Left cardiac atrium (tissue), 4 donors: ENCODE results near the gene SLC22A16. TPM values are rescaled to one million over a fixed set of nuclear protein-coding genes. Genes with fewer than 3 reads are reported as not detected.

Experiments used
- ATAC-seq, 2 donors: fragments of 200-7000 bp; cut with Tn5 transposase; one replicate each; pipeline ENCODE4 v1.9.1; 2020; ENCODE audit warnings: mild to moderate bottlenecking in 2 of 2, moderate library complexity in 2 of 2
- DNase-seq: peaks from one replicate; pipeline ENCODE4 v3.0.0-alpha.2; 2020
- intact Hi-C, 2 donors: fragments of 100-400 bp; cut with DNase I; formaldehyde crosslinking; loops; one replicate each; pipeline versions ENCODE4 v1.14.1 to v1.15.1; 2022 to 2023
- total RNA-seq, 2 donors: library from RNA; stranded (reverse); fragmentation: NEBNext Ultra II Directional; extraction: Animal tissue kit (Norgen Biotek cat#: 25700); gene quantifications; one replicate each; pipeline ENCODE4 v1.2.1, GENCODE V29; 2021
- donor health status: DM: no; HTN: yes; CAD: no.
- donor health status: DM: no; HTN: yes; CAD: no; lungs with severe emphysema.
- donor health status: DM: yes; HTN: yes; CAD: no.
- donor health status: Dilated cardiomyopathy.

Gene SLC22A16
- total RNA-seq, 2 donors from 2014 or later: 0.26 TPM; not detected in 1

DNA sequence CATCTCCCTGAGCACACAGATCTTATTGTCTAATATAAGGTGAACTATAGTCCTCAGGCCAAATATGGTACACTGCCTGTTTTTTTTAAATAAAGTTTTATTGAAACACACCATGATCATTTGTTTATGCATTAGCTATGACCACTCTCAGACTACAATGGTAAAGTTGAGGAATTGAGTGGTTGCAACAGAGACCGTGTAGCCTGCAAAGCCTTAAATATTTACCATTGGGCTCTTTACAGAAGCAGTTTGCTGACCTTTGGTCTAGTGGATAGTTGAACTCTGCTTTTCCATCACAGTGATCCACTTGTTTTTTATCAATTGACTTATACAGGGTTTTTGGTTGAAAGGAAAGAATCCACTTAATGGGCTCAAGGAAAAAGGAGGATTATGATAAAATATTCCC, 91.0 kb downstream of the SLC22A16 start:
- intact Hi-C loops: no loop called here
- ATAC-seq: no peak
- DNase-seq: no peak

DNA sequence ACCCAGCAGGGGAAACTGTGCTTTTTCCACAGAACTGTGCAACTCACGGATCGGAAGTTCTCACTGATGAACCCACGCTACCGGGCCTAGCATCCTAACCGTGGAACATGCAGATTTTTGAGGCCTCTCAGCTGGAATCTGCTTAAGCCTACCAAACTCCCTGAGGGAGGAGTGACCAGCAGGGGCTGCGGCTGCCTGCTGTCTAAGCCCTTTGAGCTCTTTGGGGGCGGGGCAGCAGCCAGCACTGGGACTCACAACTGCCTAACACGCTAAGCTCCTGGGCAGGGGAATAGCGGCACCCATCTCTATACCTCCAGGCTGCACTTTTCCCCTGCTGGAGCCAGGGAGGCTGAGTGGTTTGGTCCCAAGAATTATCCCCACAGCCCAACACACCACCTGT, 97.9 kb downstream of the SLC22A16 start:
- intact Hi-C loops: no loop called here
- ATAC-seq (no peak), DNase-seq (no peak)

Other genes with a start within 250 kb of the SLC22A16 start
- gene METTL24, start 118.3 kb downstream of the SLC22A16 start, total RNA-seq: 1 to 10 TPM; 1.7 to 2.1 TPM
- 10 to 100 TPM in 1 of 2 donors, 1 to 10 TPM in 1; 7.9 to 12.9 TPM for gene DDO, start 61.0 kb downstream of the SLC22A16 start, total RNA-seq